ENCODE data around the gene SIK2. TPM values are rescaled to one million over a fixed set of nuclear protein-coding genes. Genes with fewer than 3 reads are reported as not detected.
"Not testable (repeated sequence)": the region's sequence is repeated elsewhere in the genome, so short reads cannot be mapped to it uniquely, and the experiment has no call there.

Gene SIK2
- total RNA-seq, 1 donor from 2014 or later, result 13.8 TPM

GRCh38 chr11:111748035-111748804 is 146.0 kb downstream of the SIK2 start:
- no peak for DNase-seq (ENCODE audit: extremely low read depth, low read depth, low spot score)

GRCh38 chr11:111749646-111750045 is 147.4 kb downstream of the SIK2 start:
- no peak for DNase-seq (ENCODE audit: extremely low read depth, low read depth, low spot score)

- DNase-seq (ENCODE audit: extremely low read depth, low read depth, low spot score), result no peak
These were observed 153.8 kb downstream of the SIK2 start for GRCh38 chr11:111756097-111756496.

- no peak for DNase-seq (ENCODE audit: extremely low read depth, low read depth, low spot score)
These were observed 157.1 kb downstream of the SIK2 start for GRCh38 chr11:111759376-111759775.

- no peak for DNase-seq (ENCODE audit: extremely low read depth, low read depth, low spot score)
These were observed 157.6 kb downstream of the SIK2 start for GRCh38 chr11:111759778-111760407.

- DNase-seq (ENCODE audit: extremely low read depth, low read depth, low spot score), result no peak
These were observed 158.8 kb downstream of the SIK2 start for GRCh38 chr11:111761036-111761435.

- DNase-seq (ENCODE audit: extremely low read depth, low read depth, low spot score), result no peak
These were observed 160.3 kb downstream of the SIK2 start for GRCh38 chr11:111762526-111762925.

GRCh38 chr11:111762981-111763643 is 160.9 kb downstream of the SIK2 start:
- no peak for DNase-seq (ENCODE audit: extremely low read depth, low read depth, low spot score)

- DNase-seq (ENCODE audit: extremely low read depth, low read depth, low spot score), result no peak
These were observed 162.4 kb downstream of the SIK2 start for GRCh38 chr11:111764621-111765020.

GRCh38 chr11:111765320-111765983 is 163.2 kb downstream of the SIK2 start:
- DNase-seq (ENCODE audit: extremely low read depth, low read depth, low spot score), result no peak

- DNase-seq (ENCODE audit: extremely low read depth, low read depth, low spot score), result no peak
These were observed 164.0 kb downstream of the SIK2 start, which contains the start of gene PPP2R1B for GRCh38 chr11:111765984-111766833. TSS of gene PPP2R1B (minus strand) at chr11:111766389. CDS start at chr11:111766361, 28 bp downstream.

- no peak for DNase-seq (ENCODE audit: extremely low read depth, low read depth, low spot score)
These were observed 164.5 kb downstream of the SIK2 start for GRCh38 chr11:111766834-111767142.

- no peak for DNase-seq (ENCODE audit: extremely low read depth, low read depth, low spot score)
These were observed 168.4 kb downstream of the SIK2 start for GRCh38 chr11:111770581-111771134.

GRCh38 chr11:111771205-111771604 is 169.0 kb downstream of the SIK2 start:
- DNase-seq (ENCODE audit: extremely low read depth, low read depth, low spot score), result not testable (repeated sequence)

GRCh38 chr11:111772535-111772934 is 170.3 kb downstream of the SIK2 start:
- no peak for DNase-seq (ENCODE audit: extremely low read depth, low read depth, low spot score)

GRCh38 chr11:111774955-111775710 is 172.9 kb downstream of the SIK2 start:
- DNase-seq (ENCODE audit: extremely low read depth, low read depth, low spot score), result no peak

GRCh38 chr11:111776398-111777093 is 174.3 kb downstream of the SIK2 start:
- DNase-seq (ENCODE audit: extremely low read depth, low read depth, low spot score), result no peak

GRCh38 chr11:111777094-111778046 is 175.1 kb downstream of the SIK2 start:
- no peak for DNase-seq (ENCODE audit: extremely low read depth, low read depth, low spot score)

Measured in glomerular endothelial cell (primary cell).